RWPE2 (cell line): ENCODE results near the gene ATE1.

Source experiments
- ATAC-seq: fragments of 200-7000 bp; cut with Tn5 transposase; 3 replicates; pipeline ENCODE4 v1.9.1; 2021; ENCODE audit warnings: low read depth
- DNase-seq: peaks from one replicate; pipeline ENCODE4 v3.0.0-alpha.2; 2020; ENCODE audit warnings: low spot score
- H3K27ac ChIP-seq: fragments of 450-650 bp; 2 replicates; pipeline ENCODE4 v1.5.1; 2017; ENCODE audit warnings: mild to moderate bottlenecking; ENCODE audit not compliant: poor library complexity, severe bottlenecking
- H3K27me3 ChIP-seq: fragments of 250-450 bp; sonication (Bioruptor Pico); 2 replicates; pipeline ENCODE4 v1.5.1; 2021; ENCODE audit warnings: mild to moderate bottlenecking, moderate library complexity; ENCODE audit not compliant: insufficient read depth, poor library complexity, severe bottlenecking
- H3K36me3 ChIP-seq: fragments of 250-450 bp; sonication (Bioruptor Pico); 2 replicates; pipeline ENCODE4 v1.5.1; 2020; ENCODE audit warnings: low read depth, mild to moderate bottlenecking, moderate library complexity
- H3K4me1 ChIP-seq: fragments of 250-450 bp; sonication (Bioruptor Pico); 2 replicates; pipeline ENCODE4 v1.5.1; 2021; ENCODE audit warnings: mild to moderate bottlenecking, moderate library complexity; ENCODE audit not compliant: insufficient read depth, poor library complexity, severe bottlenecking
- H3K4me3 ChIP-seq: fragments of 250-450 bp; sonication (Bioruptor Pico); 2 replicates; pipeline ENCODE4 v1.5.1; 2021; ENCODE audit warnings: mild to moderate bottlenecking, moderate library complexity; ENCODE audit not compliant: severe bottlenecking
- H3K9me3 ChIP-seq: fragments of 250-450 bp; sonication (Bioruptor Pico); 2 replicates; pipeline ENCODE4 v1.5.1; 2021; ENCODE audit warnings: mild to moderate bottlenecking, moderate library complexity; ENCODE audit not compliant: severe bottlenecking
- TF ChIP-seq, protein P1 (sequence below): fragments of 450-650 bp; IDR thresholded peaks from one replicate; pipeline ENCODE4 v1.5.1; 2017; ENCODE audit warnings: mild to moderate bottlenecking, moderate library complexity; ENCODE audit not compliant: poor library complexity, severe bottlenecking

The ATE1 gene

GRCh38 chr10:121796342-121796741, 131.5 kb downstream of the ATE1 start:
- H3K4me3 ChIP-seq, result no peak overlapping the region
- no peak overlapping the region for H3K27ac ChIP-seq
- TF ChIP-seq, protein P1, sequence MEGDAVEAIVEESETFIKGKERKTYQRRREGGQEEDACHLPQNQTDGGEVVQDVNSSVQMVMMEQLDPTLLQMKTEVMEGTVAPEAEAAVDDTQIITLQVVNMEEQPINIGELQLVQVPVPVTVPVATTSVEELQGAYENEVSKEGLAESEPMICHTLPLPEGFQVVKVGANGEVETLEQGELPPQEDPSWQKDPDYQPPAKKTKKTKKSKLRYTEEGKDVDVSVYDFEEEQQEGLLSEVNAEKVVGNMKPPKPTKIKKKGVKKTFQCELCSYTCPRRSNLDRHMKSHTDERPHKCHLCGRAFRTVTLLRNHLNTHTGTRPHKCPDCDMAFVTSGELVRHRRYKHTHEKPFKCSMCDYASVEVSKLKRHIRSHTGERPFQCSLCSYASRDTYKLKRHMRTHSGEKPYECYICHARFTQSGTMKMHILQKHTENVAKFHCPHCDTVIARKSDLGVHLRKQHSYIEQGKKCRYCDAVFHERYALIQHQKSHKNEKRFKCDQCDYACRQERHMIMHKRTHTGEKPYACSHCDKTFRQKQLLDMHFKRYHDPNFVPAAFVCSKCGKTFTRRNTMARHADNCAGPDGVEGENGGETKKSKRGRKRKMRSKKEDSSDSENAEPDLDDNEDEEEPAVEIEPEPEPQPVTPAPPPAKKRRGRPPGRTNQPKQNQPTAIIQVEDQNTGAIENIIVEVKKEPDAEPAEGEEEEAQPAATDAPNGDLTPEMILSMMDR, result no peak
- peaks cover 15% of the 10 kb centered on the region for H3K4me1 ChIP-seq
- no peaks in the 10 kb centered on the region for H3K27me3 ChIP-seq
- no peaks in the 10 kb centered on the region for H3K9me3 ChIP-seq
- no peak for ATAC-seq
- H3K36me3 ChIP-seq, result no peaks in the 10 kb centered on the region
- no peak for DNase-seq

GRCh38 chr10:121792198-121792597, 135.6 kb downstream of the ATE1 start:
- Histone ChIP-seq H3K4me3 (no peak overlapping the region), H3K36me3 (0 out of 2 replicates have a peak, but pooled peaks cover 3% of the 10 kb centered on the region), H3K27ac (peak overlapping the region; percentile 36), H3K4me1 (peaks cover 22% of the 10 kb centered on the region), H3K27me3 (no peaks in the 10 kb centered on the region), H3K9me3 (no peaks in the 10 kb centered on the region)
- TF ChIP-seq, protein P1, result no peak
- no peak for DNase-seq
- ATAC-seq, result peak; percentile 45; the same call in 1 of the 3 replicates

- Histone ChIP-seq H3K4me1 (peaks cover 22% of the 10 kb centered on the region), H3K4me3 (no peak overlapping the region), H3K27me3 (no peaks in the 10 kb centered on the region), H3K9me3 (no peaks in the 10 kb centered on the region), H3K36me3 (0 out of 2 replicates have a peak, but pooled peaks cover 3% of the 10 kb centered on the region), H3K27ac (peak overlapping the region; percentile 36)
- DNase-seq (no peak), ATAC-seq (peak; percentile 64; the same call in 2 of the 3 replicates)
- TF ChIP-seq, protein P1, result no peak
Observed at GRCh38 chr10:121791761-121792160, 136.1 kb downstream of the ATE1 start.

DNA sequence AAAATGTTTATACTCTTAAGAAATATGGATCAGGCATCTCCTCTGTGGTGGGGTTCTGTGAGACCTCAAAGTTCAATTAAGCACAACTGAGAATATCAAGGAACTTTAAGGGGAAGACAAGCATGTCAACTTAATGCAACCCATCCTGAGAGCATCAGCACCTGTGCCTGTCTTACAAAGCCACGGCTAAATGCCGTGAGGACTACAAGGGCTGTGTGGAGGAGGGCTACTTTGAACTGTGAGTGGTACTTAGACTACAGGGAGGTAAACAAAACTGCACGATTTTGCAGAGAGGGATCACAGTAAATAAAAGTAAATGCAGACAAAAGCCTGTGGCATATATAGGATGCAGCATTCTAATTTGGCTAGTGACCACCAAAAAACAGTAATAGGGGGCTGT, 139.1 kb downstream of the ATE1 start:
- H3K9me3 ChIP-seq, result no peaks in the 10 kb centered on the region
- peak overlapping the region; percentile 22 for H3K27ac ChIP-seq
- 0 out of 2 replicates have a peak, but pooled peaks cover 3% of the 10 kb centered on the region for H3K36me3 ChIP-seq
- TF ChIP-seq, protein P1, result no peak
- ATAC-seq, result no peak
- no peak for DNase-seq
- peaks cover 22% of the 10 kb centered on the region for H3K4me1 ChIP-seq
- no peak overlapping the region for H3K4me3 ChIP-seq
- H3K27me3 ChIP-seq, result no peaks in the 10 kb centered on the region

DNA sequence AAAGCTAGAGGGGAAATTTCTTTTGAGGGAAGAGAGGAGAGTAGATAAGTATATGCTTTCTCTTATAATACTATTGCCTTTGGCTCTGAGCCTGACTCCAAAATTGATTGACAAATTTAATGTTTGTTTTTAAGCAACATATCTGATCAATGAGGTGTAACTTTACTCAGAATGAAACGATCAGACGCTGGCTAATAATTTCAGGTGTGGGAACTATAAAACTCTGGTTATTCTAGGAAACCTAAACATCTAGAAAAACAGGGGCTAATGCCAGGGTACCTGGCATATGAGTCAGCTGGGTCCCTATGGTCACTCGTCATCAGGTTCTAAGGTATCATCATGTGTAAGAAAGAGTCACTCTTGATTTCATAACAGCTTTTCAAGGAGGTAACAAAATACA, 139.7 kb downstream of the ATE1 start:
- ATAC-seq, result peak; percentile 57
- 0 out of 2 replicates have a peak, but pooled peaks cover 3% of the 10 kb centered on the region for H3K36me3 ChIP-seq
- H3K4me3 ChIP-seq, result no peak overlapping the region
- TF ChIP-seq, protein P1, result no peak
- H3K27ac ChIP-seq, result peak overlapping the region; percentile 22
- no peaks in the 10 kb centered on the region for H3K9me3 ChIP-seq
- no peak for DNase-seq
- no peaks in the 10 kb centered on the region for H3K27me3 ChIP-seq
- H3K4me1 ChIP-seq, result peaks cover 22% of the 10 kb centered on the region
